Stomach smooth muscle (tissue), 2 donors: ENCODE measurements around the gene TBC1D23.

Experiments
- H3K27ac ChIP-seq: one replicate; pipeline ENCODE4 v1.7.0; 2013; ENCODE audit warnings: mild to moderate bottlenecking, low read length, inconsistent platforms
- H3K27me3 ChIP-seq, 2 donors: one replicate each; pipeline ENCODE4 v1.7.0; 2013; ENCODE audit warnings: low read length in 2 of 2; ENCODE audit not compliant: insufficient read depth in 2 of 2, control insufficient read depth in 1 of 2
- H3K36me3 ChIP-seq, 2 donors: one replicate each; pipeline ENCODE4 v1.7.0; 2013; ENCODE audit warnings: low read length in 2 of 2; ENCODE audit not compliant: control insufficient read depth in 2 of 2, insufficient read depth in 2 of 2
- H3K4me1 ChIP-seq: one replicate; pipeline ENCODE4 v1.7.0; 2013; ENCODE audit warnings: low read length; ENCODE audit not compliant: control insufficient read depth, insufficient read depth
- H3K4me3 ChIP-seq, 2 donors: one replicate each; pipeline ENCODE4 v1.7.0; 2013; ENCODE audit warnings: low read length in 2 of 2
- H3K9ac ChIP-seq, 2 donors: one replicate each; pipeline ENCODE4 v1.7.0; 2013; ENCODE audit warnings: low read length in 2 of 2, mild to moderate bottlenecking in 1 of 2
- H3K9me3 ChIP-seq, 2 donors: one replicate each; pipeline ENCODE4 v1.7.0; 2013; ENCODE audit warnings: low read length in 2 of 2; ENCODE audit not compliant: control insufficient read depth in 2 of 2
- donor health status: healthy.
- donor health status: Pancreatic carcinoma.

Gene TBC1D23

GRCh38 chr3:100364421-100364820, 103.6 kb downstream of the TBC1D23 start:
- H3K36me3 ChIP-seq = peaks cover 22 to 47% of the 10 kb centered on the region in 2 donors
- no peak overlapping the region for H3K27ac ChIP-seq
- no peak overlapping the region for H3K9ac ChIP-seq
- no peak overlapping the region for H3K4me3 ChIP-seq
- H3K27me3 ChIP-seq = no peaks in the 10 kb centered on the region
- no peaks in the 10 kb centered on the region for H3K4me1 ChIP-seq
- H3K9me3 ChIP-seq = no peaks in the 10 kb centered on the region

- Histone ChIP-seq H3K27me3 (no peaks in the 10 kb centered on the region), H3K27ac (no peak overlapping the region), H3K4me1 (no peaks in the 10 kb centered on the region), H3K4me3 (no peak overlapping the region), H3K9me3 (no peaks in the 10 kb centered on the region), H3K36me3 (peaks cover 24 to 43% of the 10 kb centered on the region in 2 donors), H3K9ac (no peak overlapping the region)
Observed at GRCh38 chr3:100366424-100366823, 105.6 kb downstream of the TBC1D23 start.

GRCh38 chr3:100368441-100368840, 107.6 kb downstream of the TBC1D23 start:
- no peak overlapping the region for H3K27ac ChIP-seq
- H3K36me3 ChIP-seq = peaks cover 26 to 48% of the 10 kb centered on the region in 2 donors
- no peaks in the 10 kb centered on the region for H3K9me3 ChIP-seq
- H3K4me1 ChIP-seq = no peaks in the 10 kb centered on the region
- no peak overlapping the region for H3K9ac ChIP-seq
- no peaks in the 10 kb centered on the region for H3K27me3 ChIP-seq
- H3K4me3 ChIP-seq = no peak overlapping the region

GRCh38 chr3:100370756-100371155, 110.0 kb downstream of the TBC1D23 start:
- peaks cover 29 to 37% of the 10 kb centered on the region in 2 donors for H3K36me3 ChIP-seq
- no peaks in the 10 kb centered on the region for H3K27me3 ChIP-seq
- no peak overlapping the region for H3K4me3 ChIP-seq
- no peak overlapping the region for H3K27ac ChIP-seq
- no peak overlapping the region for H3K9ac ChIP-seq
- H3K4me1 ChIP-seq = no peaks in the 10 kb centered on the region
- H3K9me3 ChIP-seq = no peaks in the 10 kb centered on the region

- Histone ChIP-seq H3K27ac (no peak overlapping the region), H3K9ac (no peak overlapping the region), H3K27me3 (no peaks in the 10 kb centered on the region), H3K4me1 (no peaks in the 10 kb centered on the region), H3K4me3 (no peak overlapping the region), H3K36me3 (peaks cover 23 to 24% of the 10 kb centered on the region in 2 donors), H3K9me3 (no peaks in the 10 kb centered on the region)
Observed at GRCh38 chr3:100374521-100374920, 113.7 kb downstream of the TBC1D23 start.
